Karpas-422 (cell line): ENCODE data around the gene MYOF. TPM values are rescaled to one million over a fixed set of nuclear protein-coding genes. Genes with fewer than 3 reads are reported as not detected.
"Not testable (repeated sequence)": the region's sequence is repeated elsewhere in the genome, so short reads cannot be mapped to it uniquely, and the experiment has no call there.

Experiments
- DNase-seq: peaks from one replicate; pipeline ENCODE4 v3.0.0-alpha.2; 2015
- H2AFZ ChIP-seq: fragments of 200-600 bp; sonication (generic); 2 replicates; pipeline ENCODE4 v1.6.1; 2014; ENCODE audit warnings: antibody characterized with exemption, low read length, mixed read lengths
- H3K27ac ChIP-seq: fragments of 200-600 bp; sonication (generic); 2 replicates; pipeline ENCODE4 v1.5.1; 2014; ENCODE audit warnings: mild to moderate bottlenecking, low read length, moderate library complexity
- H3K27me3 ChIP-seq: fragments of 200-600 bp; sonication (generic); 2 replicates; pipeline ENCODE4 v1.6.1; 2014; ENCODE audit warnings: low read length, mixed read lengths
- H3K36me3 ChIP-seq: fragments of 200-600 bp; sonication (generic); 2 replicates; pipeline ENCODE4 v1.6.1; 2014; ENCODE audit warnings: low read length, mixed read lengths; ENCODE audit not compliant: insufficient read depth
- H3K4me1 ChIP-seq: fragments of 200-600 bp; sonication (generic); 2 replicates; pipeline ENCODE4 v1.6.1; 2014; ENCODE audit warnings: mild to moderate bottlenecking, low read length, mixed read lengths
- H3K4me2 ChIP-seq: fragments of 200-600 bp; sonication (generic); 2 replicates; pipeline ENCODE4 v1.6.1; 2014; ENCODE audit warnings: low read length, low read depth, mild to moderate bottlenecking; ENCODE audit not compliant: poor library complexity, severe bottlenecking
- H3K4me3 ChIP-seq: fragments of 200-600 bp; sonication (generic); 2 replicates; pipeline ENCODE4 v1.5.1; 2014; ENCODE audit warnings: mild to moderate bottlenecking, antibody characterized with exemption, low read length, mixed read lengths
- H3K79me2 ChIP-seq: fragments of 200-600 bp; sonication (generic); 2 replicates; pipeline ENCODE4 v1.6.1; 2014; ENCODE audit warnings: mild to moderate bottlenecking, low read length, mixed read lengths
- H3K9ac ChIP-seq: fragments of 200-600 bp; sonication (generic); 2 replicates; pipeline ENCODE4 v1.6.0; 2014; ENCODE audit warnings: low read length
- H3K9me2 ChIP-seq: fragments of 200-600 bp; sonication (generic), shearing (Covaris generic); replicated peaks from 2 replicates; pipeline ENCODE4 v1.6.0; 2014; ENCODE audit warnings: mild to moderate bottlenecking, low read length, moderate library complexity; ENCODE audit not compliant: insufficient read depth
- H3K9me3 ChIP-seq: fragments of 300-700, 200-600 bp; sonication (generic); 2 replicates; pipeline ENCODE4 v1.6.1; 2014; ENCODE audit warnings: low read length, mixed read lengths
- H4K20me1 ChIP-seq: fragments of 200-600 bp; sonication (generic); 2 replicates; pipeline ENCODE4 v1.6.1; 2014; ENCODE audit warnings: mild to moderate bottlenecking, antibody characterized with exemption, low read length, low read depth; ENCODE audit not compliant: insufficient read depth
- total RNA-seq: library from RNA; depleted of rRNA; stranded (reverse); fragments of >200 nt; shearing (Covaris generic); gene quantifications from 2 replicates; pipeline ENCODE4 v1.2.3, GENCODE V29; 2014; ENCODE audit warnings: low replicate concordance

Gene MYOF
- total RNA-seq, 1 experiment from 2014 or later: 9.2 TPM

- H3K79me2 ChIP-seq: no peaks in the 10 kb centered on the region
- no peak overlapping the region for H3K9ac ChIP-seq
Observed at GRCh38 chr10:93473804-93474472, 8.2 kb downstream of the MYOF start.

GRCh38 chr10:93473161-93473560, 9.0 kb downstream of the MYOF start:
- Histone ChIP-seq H3K36me3 (no peaks in the 10 kb centered on the region), H3K9me3 (no peaks in the 10 kb centered on the region), H3K27me3 (no peaks in the 10 kb centered on the region), H3K4me2 (no peak overlapping the region), H4K20me1 (no peaks in the 10 kb centered on the region), H3K79me2 (no peaks in the 10 kb centered on the region), H3K9ac (no peak overlapping the region), H3K9me2 (no peaks in the 10 kb centered on the region), H3K27ac (no peak overlapping the region), H3K4me1 (no peaks in the 10 kb centered on the region), H3K4me3 (no peak overlapping the region), H2AFZ (no peak overlapping the region)
- no peak for DNase-seq

More at GRCh38 chr10:93473804-93474472, 8.2 kb downstream of the MYOF start:
- Histone ChIP-seq H3K9me2 (no peaks in the 10 kb centered on the region), H3K4me3 (no peak overlapping the region), H4K20me1 (no peaks in the 10 kb centered on the region), H2AFZ (no peak overlapping the region), H3K4me1 (no peaks in the 10 kb centered on the region), H3K27me3 (no peaks in the 10 kb centered on the region), H3K4me2 (no peak overlapping the region), H3K9me3 (no peaks in the 10 kb centered on the region), H3K27ac (no peak overlapping the region), H3K36me3 (no peaks in the 10 kb centered on the region)
- DNase-seq: no peak

- no peaks in the 10 kb centered on the region for H3K4me1 ChIP-seq
- no peaks in the 10 kb centered on the region for H3K79me2 ChIP-seq
- H3K9me2 ChIP-seq: no peaks in the 10 kb centered on the region
- no peaks in the 10 kb centered on the region for H3K36me3 ChIP-seq
- DNase-seq: no peak
- no peaks in the 10 kb centered on the region for H4K20me1 ChIP-seq
- H3K27ac ChIP-seq: no peak overlapping the region
- no peaks in the 10 kb centered on the region for H3K27me3 ChIP-seq
- H3K4me2 ChIP-seq: no peak overlapping the region
- H3K4me3 ChIP-seq: no peak overlapping the region
- no peak overlapping the region for H2AFZ ChIP-seq
- H3K9me3 ChIP-seq: no peaks in the 10 kb centered on the region
- H3K9ac ChIP-seq: no peak overlapping the region
Observed at GRCh38 chr10:93471110-93471651, 11.0 kb downstream of the MYOF start.

GRCh38 chr10:93469454-93469853, 12.7 kb downstream of the MYOF start:
- Histone ChIP-seq H3K4me1 (no peaks in the 10 kb centered on the region), H2AFZ (no peak overlapping the region), H3K27ac (no peak overlapping the region), H4K20me1 (no peaks in the 10 kb centered on the region), H3K79me2 (no peaks in the 10 kb centered on the region), H3K36me3 (no peaks in the 10 kb centered on the region), H3K4me3 (no peak overlapping the region), H3K27me3 (no peaks in the 10 kb centered on the region), H3K9me2 (no peaks in the 10 kb centered on the region), H3K4me2 (no peak overlapping the region), H3K9me3 (no peaks in the 10 kb centered on the region), H3K9ac (no peak overlapping the region)
- DNase-seq: no peak

GRCh38 chr10:93468461-93469213, 13.5 kb downstream of the MYOF start:
- Histone ChIP-seq H2AFZ (no peak overlapping the region), H3K27ac (no peak overlapping the region), H3K4me2 (no peak overlapping the region), H3K36me3 (no peaks in the 10 kb centered on the region), H4K20me1 (no peaks in the 10 kb centered on the region), H3K79me2 (no peaks in the 10 kb centered on the region), H3K27me3 (no peaks in the 10 kb centered on the region), H3K4me1 (no peaks in the 10 kb centered on the region), H3K9me2 (no peaks in the 10 kb centered on the region), H3K9me3 (no peaks in the 10 kb centered on the region), H3K4me3 (no peak overlapping the region), H3K9ac (no peak overlapping the region)
- DNase-seq: no peak

GRCh38 chr10:93467635-93468034, 14.5 kb downstream of the MYOF start:
- not testable (repeated sequence) for H3K4me3 ChIP-seq, H3K27ac ChIP-seq, H3K9me2 ChIP-seq, H3K4me1 ChIP-seq, H3K36me3 ChIP-seq, H3K9me3 ChIP-seq, H4K20me1 ChIP-seq, H3K9ac ChIP-seq, H3K27me3 ChIP-seq, H3K4me2 ChIP-seq, DNase-seq, H3K79me2 ChIP-seq, H2AFZ ChIP-seq

GRCh38 chr10:93465806-93466675, 16.1 kb downstream of the MYOF start:
- Histone ChIP-seq H2AFZ (no peak overlapping the region), H3K27ac (no peak overlapping the region), H3K4me3 (no peak overlapping the region), H3K9me3 (no peaks in the 10 kb centered on the region), H3K36me3 (no peaks in the 10 kb centered on the region), H3K9ac (no peak overlapping the region), H3K9me2 (no peaks in the 10 kb centered on the region), H3K27me3 (no peaks in the 10 kb centered on the region), H3K79me2 (no peaks in the 10 kb centered on the region), H3K4me2 (no peak overlapping the region), H4K20me1 (no peaks in the 10 kb centered on the region), H3K4me1 (no peaks in the 10 kb centered on the region)
- no peak for DNase-seq
